MM.1S (cell line): ENCODE data around the gene NPW.

Experiments
- CTCF ChIP-seq: fragments of 300-600 bp; sonication (generic); IDR thresholded peaks from 2 replicates; pipeline ENCODE4 v1.5.1; 2016; ENCODE audit warnings: antibody characterized with exemption, low read length, mixed read lengths
- EZH2 ChIP-seq: fragments of 300-600 bp; sonication (generic); optimal IDR thresholded peaks from 2 replicates; pipeline ENCODE3; 2017; ENCODE audit warnings: low read depth, mild to moderate bottlenecking, antibody characterized with exemption, low read length, mixed read lengths
- EZH2phosphoT487 ChIP-seq: fragments of 300-600 bp; sonication (generic); IDR thresholded peaks from 2 replicates; pipeline ENCODE4 v1.6.1; 2018; ENCODE audit warnings: antibody characterized with exemption, low read length

- TF ChIP-seq CTCF (no peak), EZH2phosphoT487 (no peak), EZH2 (no peak)
Measured at GRCh38 chr16:1973461-1974156, 46.0 kb upstream of the NPW start.
